CD14-positive monocyte (primary cell): ENCODE measurements around the gene AGBL1. TPM values are rescaled to one million over a fixed set of nuclear protein-coding genes. Genes with fewer than 3 reads are reported as not detected.

Experiments used
- DNase-seq, 3 donors: peaks; one replicate each; pipeline ENCODE4 v3.0.0-alpha.2; 2011 to 2022
- H2AFZ ChIP-seq: 2 replicates; pipeline ENCODE4 v1.6.0; 2012; ENCODE audit warnings: mild to moderate bottlenecking, low read depth, low read length, inconsistent platforms; ENCODE audit not compliant: insufficient read depth, poor library complexity, severe bottlenecking
- H3K27ac ChIP-seq, 2 donors: 1 replicate in 1 of 2; 2 replicates in 1 of 2; pipeline ENCODE4 v1.5.1; 2012 to 2013; ENCODE audit warnings: low read length in 2 of 2, control low read depth in 1 of 2, inconsistent platforms in 1 of 2, low read depth in 1 of 2, mild to moderate bottlenecking in 1 of 2
- H3K27me3 ChIP-seq, 2 donors: one replicate each; pipeline versions ENCODE4 v1.6.0 to v1.6.1; 2011 to 2013; ENCODE audit warnings: low read length in 2 of 2; ENCODE audit not compliant: control insufficient read depth in 2 of 2, insufficient read depth in 2 of 2
- H3K36me3 ChIP-seq, 2 donors: replicated peaks in 1 of 2; 1 replicate in 1 of 2; 2 replicates in 1 of 2; pipeline versions ENCODE4 v1.5.1 to v1.6.1; 2012 to 2013; ENCODE audit warnings: low read length in 2 of 2, control low read depth in 1 of 2, inconsistent platforms in 1 of 2, mild to moderate bottlenecking in 1 of 2; ENCODE audit not compliant: insufficient read depth in 2 of 2, control insufficient read depth in 1 of 2
- H3K4me1 ChIP-seq, 2 donors: 1 replicate in 1 of 2; 2 replicates in 1 of 2; pipeline versions ENCODE4 v1.5.1 to v1.6.1; 2012 to 2013; ENCODE audit warnings: low read length in 2 of 2, control low read depth in 1 of 2, inconsistent platforms in 1 of 2, mild to moderate bottlenecking in 1 of 2, moderate library complexity in 1 of 2; ENCODE audit not compliant: insufficient read depth in 2 of 2, control insufficient read depth in 1 of 2
- H3K4me2 ChIP-seq: replicated peaks from 2 replicates; pipeline ENCODE3; 2012; ENCODE audit warnings: low read length, moderate library complexity, mild to moderate bottlenecking; ENCODE audit not compliant: poor library complexity, severe bottlenecking; ENCODE audit errors: extremely low read depth
- H3K4me3 ChIP-seq, 3 experiments: fragments of 200-600 bp in 1 of 3; sonication (generic) in 1 of 3; replicated peaks in 1 of 3; 1 replicate in 2 of 3; 2 replicates in 1 of 3; pipeline ENCODE4 v1.5.1; 2011 to 2013; ENCODE audit warnings: low read length in 3 of 3, mild to moderate bottlenecking in 3 of 3, control low read depth in 2 of 3, low read depth in 2 of 3, inconsistent platforms in 1 of 3, moderate library complexity in 1 of 3
- H3K79me2 ChIP-seq: 2 replicates; pipeline ENCODE4 v1.6.0; 2012; ENCODE audit warnings: mild to moderate bottlenecking, control low read depth, inconsistent platforms, low read length, moderate library complexity; ENCODE audit not compliant: insufficient read depth
- H3K9ac ChIP-seq: 2 replicates; pipeline ENCODE4 v1.6.0; 2017; ENCODE audit warnings: low read length, mild to moderate bottlenecking; ENCODE audit not compliant: insufficient read depth, poor library complexity, severe bottlenecking
- H3K9me3 ChIP-seq, 2 donors: replicated peaks in 1 of 2; 1 replicate in 1 of 2; 2 replicates in 1 of 2; pipeline versions ENCODE4 v1.5.1 to v1.6.1; 2012 to 2013; ENCODE audit warnings: low read length in 2 of 2, control low read depth in 1 of 2; ENCODE audit not compliant: control insufficient read depth in 1 of 2, insufficient read depth in 1 of 2
- H4K20me1 ChIP-seq: 2 replicates; pipeline ENCODE4 v1.6.0; 2012; ENCODE audit warnings: mild to moderate bottlenecking, low read length, control low read depth, moderate library complexity; ENCODE audit not compliant: insufficient read depth
- H3K27ac Mint-ChIP-seq, 7 donors: one replicate each; pipeline ENCODE4 v1.8.0; 2020; ENCODE audit warnings: mild to moderate bottlenecking in 7 of 7, mixed read lengths in 7 of 7, moderate library complexity in 6 of 7, inconsistent platforms in 2 of 7
- H3K27me3 Mint-ChIP-seq, 3 donors: one replicate each; pipeline ENCODE4 v1.8.0; 2021 to 2022; ENCODE audit warnings: low read depth in 3 of 3, mild to moderate bottlenecking in 3 of 3, mixed read lengths in 3 of 3, moderate library complexity in 3 of 3, inconsistent platforms in 1 of 3
- H3K36me3 Mint-ChIP-seq, 2 donors: one replicate each; pipeline ENCODE4 v1.8.0; 2020; ENCODE audit warnings: mixed read lengths in 2 of 2, inconsistent platforms in 1 of 2, mild to moderate bottlenecking in 1 of 2
- H3K4me1 Mint-ChIP-seq: one replicate; pipeline ENCODE4 v1.8.0; 2020; ENCODE audit warnings: mild to moderate bottlenecking, mixed read lengths
- H3K4me3 Mint-ChIP-seq, 2 donors: one replicate each; pipeline ENCODE4 v1.8.0; 2020; ENCODE audit warnings: mild to moderate bottlenecking in 2 of 2, mixed read lengths in 2 of 2, moderate library complexity in 1 of 2
- H3K9me3 Mint-ChIP-seq, 7 donors: one replicate each; pipeline ENCODE4 v1.8.0; 2020 to 2022; ENCODE audit warnings: mixed read lengths in 7 of 7, mild to moderate bottlenecking in 6 of 7, moderate library complexity in 6 of 7, inconsistent platforms in 2 of 7
- WGBS: methylation state at CpG from one replicate; pipeline ENCODE4 v1.1.5; 2013; ENCODE audit warnings: missing lambda C conversion rate; ENCODE audit not compliant: insufficient coverage; 5-methylcytosine and 5-hydroxymethylcytosine counted together
- intact Hi-C, 2 donors: fragments of 100-400 bp; cut with micrococcal nuclease; formaldehyde crosslinking; loops; one replicate each; pipeline versions ENCODE4 v1.15.0 to v1.15.1; 2023
- polyA plus RNA-seq, 3 donors: library from polyadenylated mRNA; depleted of rRNA in 1 of 3; unstranded in 2 of 3; stranded (reverse) in 1 of 3; fragments of 300-500 nt in 2 of 3; fragments of >200 nt in 1 of 3; fragmentation: Illumina TruSeq in 2 of 3; gene quantifications; 1 replicate in 2 of 3; 2 replicates in 1 of 3; pipeline ENCODE4 v1.2.3, GENCODE V29; 2012 to 2021
- TF ChIP-seq, protein P1 (sequence below): fragments of 200-600 bp; IDR thresholded peaks from one replicate; pipeline ENCODE4 v1.8.0; 2022; ENCODE audit warnings: antibody characterized with exemption, mild to moderate bottlenecking

The AGBL1 gene
- polyA plus RNA-seq, 3 donors = not detected

DNA sequence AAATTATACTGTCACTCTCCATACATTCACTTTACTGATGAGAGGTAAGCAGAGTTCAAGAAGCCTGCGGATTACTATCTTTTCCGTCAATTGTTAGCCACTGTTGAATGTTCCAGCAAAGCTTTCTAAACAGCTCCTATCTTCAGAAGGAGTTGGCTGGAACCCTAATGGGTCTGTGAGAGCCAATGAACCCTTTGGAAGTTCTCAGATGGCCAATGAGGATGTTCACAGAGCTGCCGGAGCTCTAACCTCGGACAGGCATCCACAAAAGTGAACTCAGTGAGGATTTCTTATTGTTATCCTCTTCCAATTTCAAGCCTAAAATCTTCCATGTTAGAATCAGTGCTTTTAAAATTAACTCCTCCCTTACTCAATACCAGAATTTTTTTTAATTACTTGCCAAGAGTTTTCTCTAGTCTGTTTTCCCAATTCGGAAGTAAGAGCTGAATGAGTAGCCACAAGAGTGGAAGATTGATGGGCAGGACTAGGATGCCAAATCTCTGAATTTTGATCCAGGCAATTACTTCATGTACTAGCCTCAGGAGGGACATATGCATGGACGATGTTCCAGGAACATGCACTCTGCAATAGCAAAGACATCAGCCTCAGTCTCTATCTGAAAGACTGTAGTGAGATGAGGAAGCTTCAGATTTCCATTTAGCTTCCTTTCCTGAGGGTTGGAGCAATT, 78.1 kb downstream of the AGBL1 start:
- no peak overlapping the region for H3K27ac Mint-ChIP-seq
- DNase-seq = no peak
- Histone ChIP-seq H3K4me1 (no peaks in the 10 kb centered on the region), H3K4me3 (no peak overlapping the region), H3K9ac (no peak overlapping the region), H4K20me1 (no peaks in the 10 kb centered on the region), H3K36me3 (no peaks in the 10 kb centered on the region), H2AFZ (no peak overlapping the region), H3K27me3 (no peaks in the 10 kb centered on the region), H3K27ac (no peak overlapping the region), H3K79me2 (no peaks in the 10 kb centered on the region), H3K4me2 (no peak overlapping the region), H3K9me3 (no peaks in the 10 kb centered on the region)
- no peaks in the 10 kb centered on the region for H3K36me3 Mint-ChIP-seq
- H3K27me3 Mint-ChIP-seq = peaks cover 0 to 3% (median 0%) of the 10 kb centered on the region in 3 donors
- WGBS = 80% methylated on average over 1 of the region's 6 CpGs
- TF ChIP-seq, protein P1, sequence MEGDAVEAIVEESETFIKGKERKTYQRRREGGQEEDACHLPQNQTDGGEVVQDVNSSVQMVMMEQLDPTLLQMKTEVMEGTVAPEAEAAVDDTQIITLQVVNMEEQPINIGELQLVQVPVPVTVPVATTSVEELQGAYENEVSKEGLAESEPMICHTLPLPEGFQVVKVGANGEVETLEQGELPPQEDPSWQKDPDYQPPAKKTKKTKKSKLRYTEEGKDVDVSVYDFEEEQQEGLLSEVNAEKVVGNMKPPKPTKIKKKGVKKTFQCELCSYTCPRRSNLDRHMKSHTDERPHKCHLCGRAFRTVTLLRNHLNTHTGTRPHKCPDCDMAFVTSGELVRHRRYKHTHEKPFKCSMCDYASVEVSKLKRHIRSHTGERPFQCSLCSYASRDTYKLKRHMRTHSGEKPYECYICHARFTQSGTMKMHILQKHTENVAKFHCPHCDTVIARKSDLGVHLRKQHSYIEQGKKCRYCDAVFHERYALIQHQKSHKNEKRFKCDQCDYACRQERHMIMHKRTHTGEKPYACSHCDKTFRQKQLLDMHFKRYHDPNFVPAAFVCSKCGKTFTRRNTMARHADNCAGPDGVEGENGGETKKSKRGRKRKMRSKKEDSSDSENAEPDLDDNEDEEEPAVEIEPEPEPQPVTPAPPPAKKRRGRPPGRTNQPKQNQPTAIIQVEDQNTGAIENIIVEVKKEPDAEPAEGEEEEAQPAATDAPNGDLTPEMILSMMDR = no peak
- no peak overlapping the region for H3K4me3 Mint-ChIP-seq
- H3K4me1 Mint-ChIP-seq = no peaks in the 10 kb centered on the region
- intact Hi-C loops = no loop called here
- peaks cover 3 to 10% (median 6%) of the 10 kb centered on the region in 7 donors for H3K9me3 Mint-ChIP-seq

DNA sequence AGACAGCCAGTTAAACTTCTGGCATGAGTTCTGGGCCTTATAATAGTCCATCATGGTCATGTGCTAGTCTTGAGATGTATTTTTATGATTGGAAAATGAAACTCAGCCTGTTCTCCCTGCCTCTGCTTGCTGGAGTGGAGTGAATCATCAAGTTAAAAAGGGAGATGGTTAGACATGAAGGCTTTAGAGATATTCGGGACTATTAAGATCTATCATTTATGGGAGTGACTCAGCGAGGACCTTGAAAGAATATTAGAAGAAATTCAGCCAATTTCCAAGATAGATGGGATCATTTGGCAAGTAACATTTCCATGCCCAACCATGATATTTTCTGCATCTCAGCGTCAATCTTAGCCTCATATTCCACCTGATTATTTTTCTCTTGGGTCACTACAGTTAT, 79.8 kb downstream of the AGBL1 start:
- no peaks in the 10 kb centered on the region for H3K27me3 ChIP-seq
- H3K4me1 Mint-ChIP-seq = no peaks in the 10 kb centered on the region
- no peak overlapping the region for H3K27ac ChIP-seq
- no peaks in the 10 kb centered on the region for H3K36me3 ChIP-seq
- no CpG with 5 or more reads among the region's 3 CpGs for WGBS
- no peaks in the 10 kb centered on the region for H4K20me1 ChIP-seq
- H3K36me3 Mint-ChIP-seq = no peaks in the 10 kb centered on the region
- H3K4me3 Mint-ChIP-seq = no peak overlapping the region
- H3K9me3 ChIP-seq = no peaks in the 10 kb centered on the region
- no peak overlapping the region for H3K4me2 ChIP-seq
- DNase-seq = no peak
- TF ChIP-seq, protein P1 = no peak
- intact Hi-C loops = no loop called here
- H3K9me3 Mint-ChIP-seq = peaks cover 0 to 12% (median 4%) of the 10 kb centered on the region in 7 donors
- H3K4me1 ChIP-seq = no peaks in the 10 kb centered on the region
- no peak overlapping the region for H2AFZ ChIP-seq
- no peak overlapping the region for H3K4me3 ChIP-seq
- no peaks in the 10 kb centered on the region for H3K79me2 ChIP-seq
- no peak overlapping the region for H3K27ac Mint-ChIP-seq
- no peak overlapping the region for H3K9ac ChIP-seq
- H3K27me3 Mint-ChIP-seq = no peaks in the 10 kb centered on the region
